EH (cell line): ENCODE data around the gene VAPB.
A peak's percentile ranks its signal among the peaks of the same experiment; 100 is the strongest.
"Not testable (repeated sequence)": the region's sequence is repeated elsewhere in the genome, so short reads cannot be mapped to it uniquely, and the experiment has no call there.

Experiments used
- DNase-seq: peaks from one replicate; pipeline ENCODE4 v3.0.0-alpha.2; 2015; ENCODE audit warnings: low read depth

The VAPB gene

GRCh38 chr20:58407966-58408557 is 19.0 kb downstream of the VAPB start:
- no peak for DNase-seq

- DNase-seq = no peak
These were observed 19.7 kb downstream of the VAPB start for GRCh38 chr20:58408603-58409246.

GRCh38 chr20:58414216-58414615 is 25.2 kb downstream of the VAPB start:
- DNase-seq = not testable (repeated sequence)

DNA sequence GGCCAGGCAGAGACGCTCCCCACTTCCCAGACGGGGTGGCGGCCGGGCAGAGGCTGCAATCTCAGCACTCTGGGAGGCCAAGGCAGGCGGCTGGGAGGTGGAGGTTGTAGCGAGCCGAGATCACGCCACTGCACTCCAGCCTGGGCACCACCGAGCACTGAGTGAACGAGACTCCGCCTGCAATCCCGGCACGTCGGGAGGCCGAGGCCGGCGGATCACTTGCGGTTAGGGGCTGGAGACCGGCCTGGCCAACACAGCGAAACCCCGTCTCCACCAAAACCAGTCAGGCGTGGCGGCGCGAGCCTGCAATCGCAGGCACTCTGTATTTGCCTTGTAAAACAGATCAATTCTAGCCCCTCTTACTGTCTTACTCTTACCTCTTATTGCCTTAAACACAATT is 25.8 kb downstream of the VAPB start:
- DNase-seq = not testable (repeated sequence)

DNA sequence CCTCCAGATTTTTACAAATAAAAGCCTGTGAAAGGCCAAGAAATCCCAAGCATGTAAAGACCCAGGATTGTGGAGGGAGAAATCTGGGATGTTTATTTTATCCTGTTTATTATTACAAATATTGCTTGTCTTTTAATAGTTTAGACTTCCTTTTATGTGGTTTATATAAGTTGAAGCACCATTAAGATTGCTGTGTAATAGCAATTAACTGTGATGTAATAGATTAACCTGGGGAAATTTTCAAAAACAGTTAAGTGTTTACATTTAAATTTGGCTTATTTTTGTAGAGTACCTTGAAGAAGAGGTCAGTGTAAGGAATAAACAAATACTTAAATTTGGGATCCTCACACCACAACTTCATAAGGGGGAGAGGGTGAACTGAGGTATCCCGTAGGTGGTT is 27.0 kb downstream of the VAPB start:
- DNase-seq = no peak

DNA sequence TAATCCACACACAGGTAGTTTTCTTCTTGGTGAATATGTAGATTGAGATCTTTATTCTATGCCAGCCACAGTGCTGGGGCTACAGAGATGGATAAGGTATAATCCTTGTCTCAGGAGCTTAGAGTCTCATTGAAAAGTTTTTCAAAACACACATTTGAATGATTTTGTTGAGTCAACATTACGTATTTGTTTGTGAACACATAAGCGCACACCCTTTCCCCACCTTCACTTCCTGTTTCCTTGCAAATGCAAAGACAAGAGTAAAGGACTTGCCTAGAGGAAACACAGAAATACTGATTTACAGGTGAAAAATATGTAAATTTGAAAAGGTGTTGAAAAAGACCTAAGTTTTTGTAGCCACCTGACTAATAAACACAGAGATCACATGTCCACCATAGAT is 27.8 kb downstream of the VAPB start:
- no peak for DNase-seq

- DNase-seq = no peak
These were observed 28.4 kb downstream of the VAPB start for GRCh38 chr20:58417438-58417837.

DNA sequence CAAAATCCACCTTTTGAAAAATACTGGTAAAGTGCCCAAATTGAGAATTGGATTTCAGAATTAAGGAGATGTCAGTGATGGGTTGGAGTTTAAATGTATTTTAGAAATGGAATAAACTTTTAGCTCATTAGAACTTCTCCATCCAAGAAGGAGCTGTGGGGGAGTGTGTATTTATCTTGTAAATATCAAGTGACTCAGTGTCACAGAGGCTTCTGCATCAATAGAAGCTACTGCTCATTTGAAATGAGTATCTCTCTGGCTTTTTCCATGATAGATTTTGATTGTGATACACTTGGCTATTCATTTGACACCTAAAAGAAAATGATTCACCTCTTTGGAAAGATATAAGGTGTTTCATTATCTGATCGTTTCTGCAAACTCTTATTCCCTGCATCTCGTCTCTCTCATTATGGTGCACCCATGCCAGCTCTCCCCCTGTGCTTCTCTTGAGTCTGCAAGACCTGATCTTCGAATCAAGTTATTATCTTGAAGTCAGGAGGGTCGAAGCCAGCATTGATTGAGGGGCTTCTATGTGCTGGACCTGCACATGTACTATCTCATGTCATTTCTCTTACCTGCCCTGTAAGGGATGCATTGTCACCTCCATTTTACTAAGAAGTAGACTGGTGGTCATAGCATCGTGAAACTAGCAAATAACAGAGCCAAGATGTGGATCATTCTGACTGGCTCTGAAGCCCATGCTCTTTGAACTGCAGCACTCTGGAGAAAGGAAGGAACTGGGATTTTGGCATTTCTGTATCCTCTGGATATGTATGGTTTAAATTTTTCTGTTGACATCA is 30.1 kb downstream of the VAPB start:
- no peak for DNase-seq

DNA sequence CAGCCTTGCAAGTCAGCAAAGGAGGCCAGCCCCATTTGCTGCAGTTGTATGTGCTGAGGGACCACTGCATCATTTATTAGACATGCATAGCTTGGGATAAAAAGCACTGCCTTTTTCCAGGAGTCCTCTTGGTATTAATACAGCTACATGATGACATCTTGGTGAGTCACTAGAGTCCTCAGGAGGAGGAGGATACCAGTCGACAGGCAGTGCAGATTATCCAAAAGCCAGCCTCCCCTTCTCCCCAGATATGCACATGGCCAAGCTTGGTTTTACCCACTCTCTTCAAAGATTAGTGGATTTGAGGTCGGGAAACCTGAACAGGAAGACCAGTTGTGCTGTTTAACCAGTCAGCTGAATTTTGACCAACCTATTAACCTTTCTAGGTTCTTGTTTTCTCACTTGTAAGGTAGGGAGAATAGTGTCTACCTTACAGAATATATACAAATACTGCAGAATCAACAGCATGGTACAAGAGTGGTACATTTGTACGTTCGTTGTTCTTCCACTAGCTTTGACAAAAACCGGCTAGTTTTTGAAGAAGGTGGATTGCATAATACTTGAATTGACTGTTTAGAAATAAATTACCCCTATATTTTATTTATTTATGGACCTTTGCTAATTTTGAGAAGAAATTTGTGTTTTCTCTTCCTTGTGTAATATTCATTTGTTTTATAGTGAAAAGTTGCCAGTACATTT is 31.9 kb downstream of the VAPB start:
- peak; percentile 83 for DNase-seq

DNA sequence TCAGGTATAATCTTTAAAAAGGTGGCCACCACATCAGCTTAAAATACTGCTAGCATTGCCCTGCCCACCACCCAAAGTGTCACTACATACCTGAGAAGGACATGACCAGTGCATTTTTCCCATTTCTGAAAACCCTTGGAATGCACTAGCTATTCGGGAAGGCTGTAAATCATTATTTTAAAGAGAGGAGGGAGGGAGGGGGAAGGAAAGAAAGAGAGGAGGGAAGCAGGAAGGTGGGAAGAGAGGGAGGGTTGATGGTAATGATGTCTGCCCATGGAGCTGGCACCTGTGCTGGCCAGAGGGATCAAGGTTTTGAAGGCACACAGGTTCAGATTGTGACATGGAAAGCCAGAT is 32.4 kb downstream of the VAPB start:
- DNase-seq = peak; percentile 12

GRCh38 chr20:58424218-58424969 is 35.4 kb downstream of the VAPB start:
- no peak for DNase-seq

DNA sequence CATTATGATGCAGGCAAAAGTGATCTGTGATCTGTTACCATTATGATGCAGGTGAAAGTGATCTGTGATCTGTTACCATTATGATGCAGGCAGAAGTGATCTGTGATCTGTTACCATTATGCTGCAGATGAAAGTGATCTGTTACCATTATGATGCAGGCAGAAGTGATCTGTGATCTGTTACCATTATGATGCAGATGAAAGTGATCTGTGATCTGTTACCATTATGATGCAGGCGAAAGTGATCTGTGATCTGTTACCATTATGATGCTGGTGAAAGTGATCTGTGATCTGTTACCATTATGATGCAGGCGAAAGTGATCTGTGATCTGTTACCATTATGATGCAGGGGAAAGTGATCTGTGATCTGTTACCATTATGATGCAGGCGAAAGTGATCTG is 38.5 kb downstream of the VAPB start:
- DNase-seq = not testable (repeated sequence)

DNA sequence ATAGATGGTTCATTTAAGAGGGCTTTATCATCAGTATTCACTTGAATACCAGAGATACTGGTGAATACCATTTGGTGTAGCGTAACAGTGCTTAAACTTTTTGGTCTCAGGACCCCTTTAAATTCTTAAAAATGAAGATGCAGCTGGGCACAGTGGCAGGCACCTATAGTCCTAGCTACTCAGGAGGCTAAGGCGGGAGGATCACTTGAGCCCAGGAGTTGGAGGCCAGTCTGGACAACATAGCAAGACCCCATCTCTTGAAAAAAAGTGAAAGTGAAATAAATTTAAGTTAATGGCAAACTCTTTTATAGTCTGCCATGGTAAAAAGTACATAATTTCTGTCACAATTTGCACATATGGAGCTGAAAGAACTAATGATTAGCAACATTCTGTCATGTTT is 39.3 kb downstream of the VAPB start:
- DNase-seq = no peak

- no peak for DNase-seq
These were observed 40.3 kb downstream of the VAPB start for GRCh38 chr20:58429303-58429702.

DNA sequence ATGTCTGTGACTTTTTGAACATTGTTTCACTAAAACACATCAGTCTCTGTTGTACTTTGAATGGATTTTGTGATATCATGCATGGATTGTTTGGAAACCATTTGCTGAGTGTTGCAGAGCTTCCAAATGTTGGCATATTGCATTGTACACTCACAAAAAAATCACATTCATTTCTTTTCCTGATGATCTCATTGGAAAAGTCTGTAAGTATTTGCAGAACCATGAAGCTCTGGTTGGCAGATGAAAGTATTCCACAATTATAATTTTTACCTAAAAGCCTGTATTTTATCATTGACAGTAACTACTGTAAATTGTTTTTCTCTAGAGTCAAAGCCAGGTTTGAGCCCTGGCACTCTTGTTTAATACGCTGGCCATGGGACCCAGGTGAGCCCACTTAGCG is 42.1 kb downstream of the VAPB start:
- peak; percentile 38 for DNase-seq

- DNase-seq = no peak
These were observed 43.3 kb downstream of the VAPB start for GRCh38 chr20:58432186-58432954.

DNA sequence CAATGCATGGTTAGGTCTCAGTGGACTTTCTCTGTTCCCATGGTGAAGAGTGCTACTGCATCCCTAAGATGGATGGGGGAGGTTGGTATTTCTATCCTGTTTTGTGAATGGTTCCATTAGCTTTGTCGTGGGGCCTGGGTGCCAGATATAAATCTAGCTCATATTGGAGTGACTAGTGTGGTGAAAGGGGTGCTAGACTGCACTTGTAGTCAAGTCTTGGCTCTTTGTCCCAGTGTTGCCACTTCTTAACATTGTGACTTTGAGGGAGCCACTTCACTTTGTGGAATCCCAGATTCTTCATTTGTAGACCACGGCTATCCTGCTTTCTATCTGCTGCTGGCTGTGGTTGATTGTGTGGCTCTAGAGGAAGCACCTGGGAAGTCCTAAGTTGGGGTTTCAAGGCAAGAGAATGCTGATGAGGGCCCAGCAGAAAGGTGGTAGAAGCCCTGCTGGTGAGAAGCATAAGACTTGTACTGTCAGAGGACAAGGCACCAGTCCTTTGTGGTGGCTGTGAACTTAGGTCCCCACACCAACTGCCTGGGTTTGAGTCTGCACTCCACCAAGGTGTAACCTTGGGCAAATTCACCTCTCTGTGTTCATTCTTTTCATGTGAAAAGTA is 44.1 kb downstream of the VAPB start:
- no peak for DNase-seq

DNA sequence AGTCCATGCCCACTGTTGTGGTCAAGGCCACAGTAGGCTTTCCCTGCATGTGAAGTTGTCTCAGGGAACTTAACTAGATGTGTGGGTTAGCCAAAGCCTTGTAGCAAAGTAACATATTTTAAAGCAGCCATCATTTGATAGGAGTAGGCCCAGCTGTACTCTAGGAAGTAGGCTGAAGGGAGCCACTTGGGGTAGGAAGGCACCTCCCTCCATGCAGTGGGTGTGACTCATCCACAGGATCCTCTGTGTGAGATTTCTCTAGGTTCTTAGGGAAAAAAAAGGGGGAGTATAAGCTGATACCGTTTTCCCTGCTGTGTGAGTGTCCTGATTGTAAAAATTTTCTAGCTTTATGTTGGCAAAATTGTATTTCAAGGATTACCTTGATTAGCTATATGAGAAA is 44.7 kb downstream of the VAPB start:
- peak; percentile 82 for DNase-seq

- DNase-seq = no peak
These were observed 45.3 kb downstream of the VAPB start for GRCh38 chr20:58434326-58434725.

DNA sequence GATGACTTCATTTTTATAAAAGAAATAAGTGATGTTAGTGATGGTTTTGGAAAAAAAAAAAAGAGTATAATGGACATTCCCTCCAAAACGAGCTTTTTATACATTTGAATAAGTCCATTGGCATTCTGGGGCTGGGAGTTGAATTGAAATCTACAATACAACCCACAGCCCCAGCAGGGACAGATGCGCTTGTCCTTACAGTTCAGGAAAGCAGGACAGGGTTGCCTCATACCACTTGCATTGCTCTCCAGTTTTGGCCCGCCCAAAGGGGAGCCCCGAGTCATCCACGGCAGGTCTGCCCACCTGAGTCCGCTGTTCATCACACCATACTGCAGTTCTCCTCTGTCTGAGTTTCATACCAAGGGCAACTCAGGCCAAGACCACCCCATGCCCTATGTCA is 46.2 kb downstream of the VAPB start:
- no peak for DNase-seq
